ENCODE measurements around the gene LYVE1. TPM values are rescaled to one million over a fixed set of nuclear protein-coding genes. Genes with fewer than 3 reads are reported as not detected.

LYVE1 gene
- total RNA-seq, 4 donors from 2014 or later, result 106 to 359 (median 275) TPM

- ATAC-seq (ENCODE audit: low FRiP score) (peak; percentile 37), DNase-seq (ENCODE audit: low spot score) (no peak)
- no peak for TF ChIP-seq CTCF (IDR thresholded peaks at IDR 0.05)
Observed at GRCh38 chr11:10581481-10582019, 13.1 kb upstream of the LYVE1 start.

GRCh38 chr11:10580623-10581022 is 12.2 kb upstream of the LYVE1 start:
- no peak for TF ChIP-seq CTCF (IDR thresholded peaks at IDR 0.05)
- ATAC-seq (ENCODE audit: low FRiP score) (no peak), DNase-seq (ENCODE audit: low spot score) (no peak)

- ATAC-seq (ENCODE audit: low FRiP score) (no peak), DNase-seq (ENCODE audit: low spot score) (no peak)
- TF ChIP-seq CTCF (IDR thresholded peaks at IDR 0.05), result no peak
Observed at GRCh38 chr11:10579700-10580099, 11.2 kb upstream of the LYVE1 start.

GRCh38 chr11:10576035-10576398 is 7.6 kb upstream of the LYVE1 start:
- no peak for ATAC-seq (ENCODE audit: low FRiP score)
- DNase-seq (ENCODE audit: low spot score), result no peak
- TF ChIP-seq CTCF (IDR thresholded peaks at IDR 0.05), result no peak

- no peak for DNase-seq (ENCODE audit: low spot score)
- no peak for ATAC-seq (ENCODE audit: low FRiP score)
- TF ChIP-seq CTCF (IDR thresholded peaks at IDR 0.05), result no peak
Observed at GRCh38 chr11:10575346-10576034, 7.0 kb upstream of the LYVE1 start.

- ATAC-seq (ENCODE audit: low FRiP score) (no peak), DNase-seq (ENCODE audit: low spot score) (no peak)
- TF ChIP-seq CTCF (IDR thresholded peaks at IDR 0.05), result no peak
Observed at GRCh38 chr11:10573556-10573955, 5.1 kb upstream of the LYVE1 start.

- DNase-seq (ENCODE audit: low spot score) (no peak), ATAC-seq (ENCODE audit: low FRiP score) (no peak)
- TF ChIP-seq CTCF (IDR thresholded peaks at IDR 0.05), result no peak
Observed at GRCh38 chr11:10573028-10573427, 4.6 kb upstream of the LYVE1 start.
